Activated naive CD4-positive, alpha-beta T cell treated with anti-CD3 and anti-CD28 coated beads for 36 hours (primary cell): Measurements from ENCODE around the gene DMBT1. TPM values are rescaled to one million over a fixed set of nuclear protein-coding genes. Genes with fewer than 3 reads are reported as not detected.

ENCODE experiments used
- total RNA-seq, 2 experiments: library from RNA; stranded (reverse); gene quantifications; one replicate each; pipeline ENCODE4 v1.2.3, GENCODE V29; 2021

The DMBT1 gene
- total RNA-seq, 2 experiments from 2014 or later = not detected

Other genes with a start within 250 kb of the DMBT1 start
- 10 to 100 TPM; 17.6 to 17.9 TPM for gene PLEKHA1, start 186.0 kb upstream of the DMBT1 start, total RNA-seq
- gene ARMS2, start 106.1 kb upstream of the DMBT1 start, total RNA-seq = not detected
- gene HTRA1, start 99.2 kb upstream of the DMBT1 start, total RNA-seq = not detected
- gene C10orf120, start 139.1 kb downstream of the DMBT1 start, total RNA-seq = not detected